ENCODE data around the gene UBAP1. TPM values are rescaled to one million over a fixed set of nuclear protein-coding genes. Genes with fewer than 3 reads are reported as not detected.
A peak's percentile ranks its signal among the peaks of the same experiment; 100 is the strongest.

UBAP1 gene
- total and polyA plus RNA-seq, 9 of the 15 experiments (the other 6 are each of a cell fraction or from before 2014, with no cell fraction given) = 1.3 to 33.4 (median 16.5) TPM

GRCh38 chr9:34197756-34198711, 19.2 kb downstream of the UBAP1 start:
- H3K36me3 ChIP-seq (ENCODE audit: control insufficient read depth, insufficient read depth, low read length) = peaks cover 9% of the 10 kb centered on the region; the same call in 1 of the 3 replicates
- in situ Hi-C loops (cut with MboI) = no loop called here
- TF ChIP-seq NFIC (IDR thresholded peaks at IDR 0.05) (0 out of 2 replicates have a peak, but pooled peaks have one; percentile 8), PBX2 (CRISPR knock-in tag; IDR thresholded peaks at IDR 0.05; ENCODE audit: low read depth) (no peak), PBX2 (tag; conservative IDR thresholded peaks at IDR 0.05; ENCODE audit: low read depth) (no peak)
- ATAC-seq = no peak
- H3K4me3 ChIP-seq = no peak overlapping the region
- DNase-seq (ENCODE audit: extremely low read depth in 1 of 4, low spot score in 3 of 4) = no peak
- no peak for FAIRE-seq
- H3K9ac ChIP-seq (ENCODE audit: insufficient read depth in 1 of 2, low read depth in 2 of 2, low read length in 2 of 2) = no peak overlapping the region
- POLR2A ChIA-PET = interaction anchor here (0.7 to 0.9 kb wide), 2 partner anchors 10 to 382 kb away, joined by 3 read pairs; no protein-coding TSS in a partner anchor
- CTCF ChIA-PET (ENCODE audit: low intra/inter-chr PET ratio) = no interaction called here
- 90% methylated on average over 6 of the region's 6 CpGs for WGBS (ENCODE audit: insufficient coverage, low coverage, missing lambda C conversion rate)
- H3K27me3 ChIP-seq (ENCODE audit: control insufficient read depth in 2 of 2, insufficient read depth in 2 of 2, low read length in 2 of 2) = no peaks in the 10 kb centered on the region
- H3K9me3 ChIP-seq (replicated peaks; ENCODE audit: control insufficient read depth, insufficient read depth, low read depth, low read length) = no peaks in the 10 kb centered on the region
- no peak overlapping the region for H3K4me2 ChIP-seq (ENCODE audit: insufficient read depth, low read length)
- H3K79me2 ChIP-seq (ENCODE audit: control insufficient read depth, insufficient read depth, low read length) = peaks cover 71% of the 10 kb centered on the region
- H3K9me1 ChIP-seq (ENCODE audit: control insufficient read depth, insufficient read depth, low read length) = no peaks in the 10 kb centered on the region
- intact Hi-C loops (cut with micrococcal nuclease) = no loop called here
- H4K20me1 ChIP-seq (replicated peaks; ENCODE audit: control insufficient read depth, insufficient read depth, low read length) = peaks cover 6% of the 10 kb centered on the region; the same call in 1 of the 2 replicates
- H3K27ac ChIP-seq (ENCODE audit: extremely low read depth, low read depth, low read length) = no peak overlapping the region
- BruUV-seq (replicated peaks) = no TSS peak
- H3K4me1 ChIP-seq (replicated peaks in 1 of 2; ENCODE audit: control insufficient read depth in 2 of 2, insufficient read depth in 2 of 2, low read length in 2 of 2) = peaks cover 0 to 4% of the 10 kb centered on the region in 2 experiments; a peak in 1 of 5 replicates
- H2AFZ ChIP-seq (ENCODE audit: low read depth, low read length) = no peak overlapping the region
